Measurements from ENCODE around the gene MMAB.

Gene MMAB

DNA sequence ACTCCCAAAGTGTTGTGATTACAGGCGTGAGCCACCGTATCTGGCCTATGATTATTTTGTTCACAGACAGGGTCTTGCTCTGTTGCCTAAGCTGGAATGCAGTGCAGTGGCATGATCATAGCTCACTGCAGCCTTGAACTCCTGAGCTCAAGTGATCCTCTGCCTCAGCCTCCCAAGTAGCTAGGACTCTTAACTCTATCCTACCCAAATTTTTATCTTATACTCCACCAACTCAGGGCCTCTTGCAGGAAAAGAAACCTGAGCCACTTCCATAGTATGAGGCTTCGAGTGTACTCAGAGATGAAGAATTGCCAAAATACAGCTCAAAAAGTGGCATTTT, 828 bp downstream of the MMAB start:
- H3K4me3 ChIP-seq (ENCODE audit: low read depth, low read length): peak overlapping the region; percentile 91
- no peak for DNase-seq (ENCODE audit: low read depth)
- TF ChIP-seq, protein P1, sequence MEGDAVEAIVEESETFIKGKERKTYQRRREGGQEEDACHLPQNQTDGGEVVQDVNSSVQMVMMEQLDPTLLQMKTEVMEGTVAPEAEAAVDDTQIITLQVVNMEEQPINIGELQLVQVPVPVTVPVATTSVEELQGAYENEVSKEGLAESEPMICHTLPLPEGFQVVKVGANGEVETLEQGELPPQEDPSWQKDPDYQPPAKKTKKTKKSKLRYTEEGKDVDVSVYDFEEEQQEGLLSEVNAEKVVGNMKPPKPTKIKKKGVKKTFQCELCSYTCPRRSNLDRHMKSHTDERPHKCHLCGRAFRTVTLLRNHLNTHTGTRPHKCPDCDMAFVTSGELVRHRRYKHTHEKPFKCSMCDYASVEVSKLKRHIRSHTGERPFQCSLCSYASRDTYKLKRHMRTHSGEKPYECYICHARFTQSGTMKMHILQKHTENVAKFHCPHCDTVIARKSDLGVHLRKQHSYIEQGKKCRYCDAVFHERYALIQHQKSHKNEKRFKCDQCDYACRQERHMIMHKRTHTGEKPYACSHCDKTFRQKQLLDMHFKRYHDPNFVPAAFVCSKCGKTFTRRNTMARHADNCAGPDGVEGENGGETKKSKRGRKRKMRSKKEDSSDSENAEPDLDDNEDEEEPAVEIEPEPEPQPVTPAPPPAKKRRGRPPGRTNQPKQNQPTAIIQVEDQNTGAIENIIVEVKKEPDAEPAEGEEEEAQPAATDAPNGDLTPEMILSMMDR (IDR thresholded peaks at IDR 0.05; ENCODE audit: control insufficient read depth, extremely low read depth, insufficient read depth): no peak

- peak overlapping the region; percentile 91 for H3K4me3 ChIP-seq (ENCODE audit: low read depth, low read length)
- DNase-seq (ENCODE audit: low read depth): peak; percentile 79
- TF ChIP-seq, protein P1 (IDR thresholded peaks at IDR 0.05; ENCODE audit: control insufficient read depth, extremely low read depth, insufficient read depth): no peak
Observed at GRCh38 chr12:109571773-109572505, 1.4 kb downstream of the MMAB start.

- DNase-seq (ENCODE audit: low read depth): no peak
- TF ChIP-seq, protein P1 (IDR thresholded peaks at IDR 0.05; ENCODE audit: control insufficient read depth, extremely low read depth, insufficient read depth): no peak
- no peak overlapping the region for H3K4me3 ChIP-seq (ENCODE audit: low read depth, low read length)
Observed at GRCh38 chr12:109568486-109568885, 4.8 kb downstream of the MMAB start.

DNA sequence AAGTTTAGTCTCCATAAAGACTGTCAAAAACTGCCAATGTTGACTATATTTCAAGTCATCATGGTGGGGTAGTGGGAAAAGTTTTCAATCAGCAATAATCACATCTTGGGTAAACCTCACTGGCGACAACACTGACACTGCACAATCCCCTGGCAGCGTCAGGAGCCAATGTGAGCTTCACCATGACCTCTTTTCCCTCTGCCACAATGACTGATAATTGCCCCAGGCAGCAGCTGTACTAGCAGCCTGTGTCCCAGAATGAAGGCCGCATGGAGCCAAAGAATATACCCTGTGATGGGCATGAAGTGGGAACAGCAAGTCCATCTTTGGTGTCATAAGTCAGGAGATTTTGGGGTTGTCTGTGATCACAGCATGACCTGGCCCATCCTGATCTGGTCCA, 5.3 kb downstream of the MMAB start:
- no peak for DNase-seq (ENCODE audit: low read depth)
- TF ChIP-seq, protein P1 (IDR thresholded peaks at IDR 0.05; ENCODE audit: control insufficient read depth, extremely low read depth, insufficient read depth): no peak
- H3K4me3 ChIP-seq (ENCODE audit: low read depth, low read length): no peak overlapping the region

GRCh38 chr12:109567296-109567695, 6.0 kb downstream of the MMAB start:
- H3K4me3 ChIP-seq (ENCODE audit: low read depth, low read length): no peak overlapping the region
- TF ChIP-seq, protein P1 (IDR thresholded peaks at IDR 0.05; ENCODE audit: control insufficient read depth, extremely low read depth, insufficient read depth): no peak
- DNase-seq (ENCODE audit: low read depth): no peak

DNA sequence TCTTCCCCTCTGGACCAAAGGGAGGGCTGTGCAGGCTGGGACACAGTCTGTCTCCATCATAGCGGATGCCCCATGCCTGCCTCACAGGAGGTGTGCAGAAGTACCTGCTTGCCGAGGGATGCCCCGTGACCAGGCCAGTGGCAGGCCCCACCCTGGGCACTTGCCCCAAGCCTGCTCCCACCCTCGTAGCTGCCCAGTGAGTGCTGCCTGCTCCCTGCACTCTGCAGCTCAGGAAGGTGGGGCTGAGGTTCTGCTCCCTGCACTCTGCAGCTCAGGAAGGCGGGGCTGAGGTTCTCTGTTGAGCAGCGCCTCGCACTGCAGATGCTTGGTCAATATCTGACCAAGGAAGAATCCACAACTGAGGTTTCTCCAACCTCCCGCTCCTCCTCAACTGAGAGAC, 6.9 kb downstream of the MMAB start:
- DNase-seq (ENCODE audit: low read depth): no peak
- TF ChIP-seq, protein P1 (IDR thresholded peaks at IDR 0.05; ENCODE audit: control insufficient read depth, extremely low read depth, insufficient read depth): no peak
- H3K4me3 ChIP-seq (ENCODE audit: low read depth, low read length): no peak overlapping the region
